GM21576 (cell line): ENCODE results near the gene RAD23B.
A peak's percentile ranks its signal among the peaks of the same experiment; 100 is the strongest.

Experiments
- ATAC-seq: cut with Tn5 transposase; IDR thresholded peaks from one replicate; pipeline ENCODE4 v1.9.1; 2021; ENCODE audit warnings: mild to moderate bottlenecking, moderate library complexity; ENCODE audit not compliant: unreplicated experiment

RAD23B gene

GRCh38 chr9:107334103-107334776 lies 51.2 kb downstream of the RAD23B start:
- ATAC-seq, result no peak

DNA sequence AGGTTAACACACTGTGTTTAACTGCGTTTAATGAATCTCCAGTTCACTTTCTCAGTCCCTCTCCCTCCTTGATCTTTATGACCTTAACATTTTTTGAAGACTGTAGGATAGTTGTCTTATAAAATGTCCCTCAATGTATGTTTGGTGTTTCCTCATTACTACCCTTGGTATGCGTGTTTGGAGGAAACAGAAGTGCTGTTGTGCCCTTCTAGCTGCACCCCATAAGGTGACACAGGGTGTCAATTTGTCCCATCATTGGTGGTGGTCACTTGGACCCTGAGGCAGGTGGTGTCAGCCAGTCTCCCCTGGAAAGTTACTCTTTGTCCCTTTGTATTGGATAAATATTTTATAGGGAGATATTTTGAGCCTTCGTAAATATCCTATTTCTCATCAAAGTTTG lies 52.3 kb downstream of the RAD23B start:
- ATAC-seq, result no peak

GRCh38 chr9:107336718-107337360 lies 53.8 kb downstream of the RAD23B start:
- no peak for ATAC-seq

DNA sequence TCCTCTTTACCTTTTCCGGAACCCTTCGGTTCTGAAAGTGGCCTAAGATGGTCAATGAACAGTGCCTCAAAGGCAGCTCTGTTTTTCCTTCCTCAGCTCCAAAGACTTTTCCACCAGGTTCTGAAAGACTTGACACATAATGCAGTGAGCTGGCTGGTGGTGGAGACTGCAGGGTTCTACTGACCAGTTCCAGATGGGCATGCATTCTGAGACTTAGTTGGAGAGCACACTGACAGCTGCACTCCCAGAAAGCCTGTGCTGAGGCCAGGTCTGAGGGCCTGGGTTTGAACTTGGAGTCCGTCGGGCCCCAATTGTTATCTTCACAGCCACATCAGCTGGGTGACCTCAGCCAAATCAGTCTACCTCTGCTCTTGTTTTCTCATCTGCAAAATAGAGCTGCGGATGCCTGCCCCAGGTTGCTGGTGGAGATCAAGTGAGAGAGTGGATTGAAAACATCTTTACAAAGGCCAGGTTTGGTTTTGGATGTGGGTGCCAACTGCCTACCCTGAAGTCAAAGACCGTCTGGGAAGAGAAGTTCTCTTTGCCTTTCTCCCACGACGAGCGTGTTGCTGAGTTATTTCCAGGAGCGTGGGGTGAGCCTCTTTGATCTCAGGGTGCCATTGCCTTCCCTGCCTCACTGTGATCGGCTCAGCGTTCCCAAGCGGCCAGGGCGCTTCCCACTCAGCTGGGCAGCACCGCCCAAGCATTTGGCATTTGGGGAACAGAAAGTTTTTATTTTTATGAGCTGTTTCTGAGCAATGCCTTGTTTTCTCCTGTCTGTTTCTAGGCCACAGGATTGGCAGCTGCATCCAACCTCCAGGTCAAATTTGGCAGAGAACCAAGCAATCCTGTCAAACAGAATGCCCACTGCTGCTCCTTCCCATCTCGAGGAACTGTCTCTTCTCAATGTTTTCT lies 54.9 kb downstream of the RAD23B start:
- no peak for ATAC-seq

DNA sequence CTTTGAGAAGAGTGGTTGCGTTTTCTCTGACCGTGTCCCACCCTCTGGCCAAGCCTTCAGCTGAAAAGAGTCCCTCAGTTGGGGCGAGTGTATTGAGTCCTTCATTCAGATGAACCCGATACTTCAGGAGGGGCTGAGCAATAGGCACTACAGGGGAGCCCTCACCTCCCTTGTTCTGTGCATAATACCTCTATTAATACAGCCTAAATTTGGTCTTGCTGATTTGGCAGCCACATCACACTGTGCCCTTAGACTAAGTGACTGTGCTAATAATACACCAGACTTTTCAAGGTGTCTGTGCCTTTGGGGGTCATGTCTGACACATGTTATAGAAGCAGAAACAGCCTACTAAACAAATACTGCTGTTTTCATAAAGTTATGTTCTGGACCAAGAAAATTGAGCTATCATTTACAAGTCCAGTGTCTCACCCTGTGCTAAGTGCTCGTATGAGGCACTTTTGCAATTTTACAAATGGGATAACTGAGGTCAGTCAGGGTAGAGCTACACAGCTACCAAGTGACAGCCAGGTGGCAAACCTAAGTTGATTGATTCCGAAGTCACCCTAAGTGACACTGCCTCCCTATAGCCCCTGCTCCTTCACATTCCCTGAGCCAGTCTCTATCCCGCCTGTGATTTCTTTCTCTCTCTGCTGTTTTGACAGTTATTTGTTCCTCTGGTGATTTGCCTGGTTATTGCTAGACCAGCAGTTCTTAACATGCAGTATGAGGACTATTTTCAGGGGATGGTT lies 56.0 kb downstream of the RAD23B start:
- no peak for ATAC-seq

DNA sequence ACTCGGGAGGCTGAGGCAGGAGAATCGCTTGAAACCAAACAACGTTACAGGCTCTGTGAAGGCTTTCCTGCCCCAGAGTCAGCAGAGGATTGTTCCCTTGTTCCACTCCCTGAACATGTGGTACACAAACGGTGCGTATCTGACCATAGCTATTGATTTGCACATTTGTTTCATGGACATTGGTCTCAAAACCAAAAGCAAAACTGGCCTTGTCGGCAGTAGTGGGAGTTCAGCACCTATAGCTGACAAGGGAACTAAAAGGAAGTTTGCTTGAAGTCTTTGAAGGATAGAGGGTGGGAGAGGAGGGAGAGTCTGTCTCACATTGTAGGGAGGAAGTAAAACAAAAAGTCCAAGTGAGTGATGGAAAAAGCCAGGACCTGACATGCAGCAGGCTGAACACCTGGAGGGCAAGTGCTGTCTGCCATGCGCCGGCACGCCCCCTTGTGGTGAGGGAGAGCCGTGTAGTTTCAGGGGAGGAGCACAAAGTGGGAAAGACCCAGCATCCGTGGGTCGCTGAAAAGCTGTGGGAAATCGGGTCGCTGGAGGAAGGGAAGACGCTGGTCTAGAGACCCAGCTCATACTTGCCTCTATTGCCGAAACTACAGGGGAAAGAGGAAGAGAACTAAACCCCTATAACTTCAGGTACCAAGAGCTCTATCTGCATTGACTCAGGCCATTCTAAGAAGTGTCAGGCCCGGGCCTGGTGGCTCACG lies 58.0 kb downstream of the RAD23B start:
- peak; percentile 86 for ATAC-seq

DNA sequence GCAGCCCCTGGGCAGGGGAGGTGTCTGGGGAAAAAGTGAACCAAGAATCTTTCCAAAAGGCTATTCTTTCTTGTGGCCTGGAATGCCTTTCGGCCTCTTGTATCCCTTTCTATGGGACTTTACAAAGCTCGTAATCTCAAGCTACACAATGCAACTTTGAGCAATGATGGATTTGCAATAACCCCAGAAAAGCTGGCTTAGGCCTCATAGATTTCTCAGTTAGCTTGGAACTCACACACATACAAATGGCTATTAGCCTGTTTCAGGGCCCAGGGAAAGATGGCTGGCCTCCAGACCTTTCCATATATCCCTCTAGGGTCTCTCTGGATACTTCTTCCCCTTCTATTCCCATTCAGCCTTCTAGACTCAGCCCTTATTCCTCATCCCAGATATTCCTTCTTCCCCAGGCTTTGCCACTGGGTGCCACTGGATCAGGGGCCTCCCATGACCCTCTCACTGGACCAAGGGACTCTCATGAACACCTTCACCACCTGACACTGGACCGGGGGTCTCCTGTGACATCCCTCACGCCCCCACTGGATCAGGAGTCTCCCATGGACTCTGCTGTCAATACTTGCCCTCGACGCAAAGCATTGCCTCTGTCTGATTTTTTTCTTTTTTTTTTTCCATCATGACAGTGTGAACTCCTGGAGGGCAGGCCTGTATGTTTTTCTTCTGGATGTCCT lies 59.5 kb downstream of the RAD23B start:
- no peak for ATAC-seq

DNA sequence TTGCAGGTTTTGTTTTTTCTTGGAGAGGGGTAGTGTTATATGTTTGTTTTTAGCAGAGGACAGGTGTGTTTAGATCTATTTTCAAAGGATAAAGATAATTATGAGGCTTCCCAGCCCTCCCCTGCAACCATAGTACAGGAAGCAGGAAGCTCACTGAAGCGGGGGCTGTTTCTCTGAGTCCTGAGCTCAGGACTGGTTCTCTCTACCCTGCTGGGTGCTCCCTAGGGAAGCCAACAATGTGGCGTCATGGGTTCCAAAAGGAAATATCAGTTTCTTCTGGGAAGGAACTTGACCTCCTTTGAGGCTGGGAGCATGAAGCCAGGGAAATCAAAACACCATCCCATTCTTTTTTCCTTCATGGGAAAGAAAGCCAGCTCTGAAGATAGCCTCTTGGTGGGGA lies 62.2 kb downstream of the RAD23B start:
- ATAC-seq, result no peak

DNA sequence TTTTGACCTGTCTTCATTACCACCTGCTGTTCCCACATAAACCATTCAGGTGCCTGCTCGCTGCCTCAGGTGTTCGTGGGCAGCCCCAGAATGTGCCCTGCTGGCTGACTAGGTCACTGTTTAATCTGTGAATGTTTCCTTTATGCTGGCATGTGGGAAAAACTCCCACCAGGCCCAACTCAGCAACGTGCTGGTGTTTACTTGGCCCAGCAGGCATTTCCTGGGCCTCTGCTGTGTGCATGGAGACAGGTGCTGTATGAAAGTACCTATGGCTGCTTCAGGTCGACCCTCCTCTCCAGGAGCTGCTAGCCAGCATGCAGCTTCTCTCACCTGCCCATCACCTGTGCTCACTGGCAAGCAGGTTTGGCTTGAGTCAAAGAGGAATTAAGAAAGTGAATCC lies 65.8 kb downstream of the RAD23B start:
- ATAC-seq, result no peak

- no peak for ATAC-seq
Observed at GRCh38 chr9:107350443-107350842, 67.4 kb downstream of the RAD23B start.

GRCh38 chr9:107351382-107352045 lies 68.4 kb downstream of the RAD23B start:
- ATAC-seq, result no peak

- no peak for ATAC-seq
Observed at GRCh38 chr9:107355394-107355793, 72.3 kb downstream of the RAD23B start.

DNA sequence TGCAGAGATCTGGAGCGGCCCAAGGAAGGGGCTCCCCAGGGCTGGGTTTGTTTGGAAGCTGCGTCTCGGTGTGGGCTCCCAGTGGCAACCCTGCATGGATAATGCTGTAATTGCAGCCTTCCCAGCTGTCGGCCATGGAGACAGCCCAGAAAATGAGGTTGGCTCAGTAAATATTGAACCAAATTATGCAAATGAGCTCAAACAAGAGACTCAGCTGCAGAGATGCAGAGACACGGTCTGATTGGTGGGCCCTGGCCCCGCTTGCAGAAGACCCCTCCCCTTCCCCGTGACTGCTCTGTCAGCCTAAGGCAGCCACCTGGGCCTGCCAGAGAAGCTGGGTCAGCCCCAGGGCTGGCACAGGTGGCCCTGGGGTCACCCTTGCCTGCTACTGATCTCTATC lies 75.9 kb downstream of the RAD23B start:
- no peak for ATAC-seq

GRCh38 chr9:107360098-107360497 lies 77.0 kb downstream of the RAD23B start:
- ATAC-seq, result no peak

DNA sequence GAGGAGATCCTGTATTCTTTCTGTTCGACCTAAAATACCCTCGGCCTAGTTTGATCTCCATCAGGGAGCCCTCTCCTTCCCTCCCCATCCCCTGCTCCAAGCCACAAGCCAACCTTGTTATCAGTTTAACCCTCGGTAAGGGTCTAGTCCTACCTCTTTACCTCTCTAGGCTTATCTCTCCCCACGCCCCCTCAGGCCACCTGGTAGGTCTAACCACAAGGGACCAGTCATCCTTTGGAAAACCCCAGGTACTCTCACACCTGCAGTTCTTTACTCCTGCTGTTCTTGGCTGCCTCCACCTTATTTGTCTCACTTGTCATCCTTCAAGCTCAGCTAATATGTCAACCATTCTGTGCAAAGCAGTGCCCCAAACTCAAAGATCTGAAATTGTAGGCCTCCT lies 78.7 kb downstream of the RAD23B start:
- ATAC-seq, result no peak

- no peak for ATAC-seq
Observed at GRCh38 chr9:107363516-107364152, 80.6 kb downstream of the RAD23B start.

GRCh38 chr9:107367727-107368502 lies 84.8 kb downstream of the RAD23B start:
- ATAC-seq, result no peak

GRCh38 chr9:107368696-107369095 lies 85.6 kb downstream of the RAD23B start:
- no peak for ATAC-seq
